ENCODE data around the gene DOCK4. TPM values are rescaled to one million over a fixed set of nuclear protein-coding genes. Genes with fewer than 3 reads are reported as not detected.

The DOCK4 gene
- total and polyA plus RNA-seq, 10 of the 15 experiments (the other 5 are each of a cell fraction or from before 2014, with no cell fraction given): 0.03 to 0.73 (median 0.38) TPM

DNA sequence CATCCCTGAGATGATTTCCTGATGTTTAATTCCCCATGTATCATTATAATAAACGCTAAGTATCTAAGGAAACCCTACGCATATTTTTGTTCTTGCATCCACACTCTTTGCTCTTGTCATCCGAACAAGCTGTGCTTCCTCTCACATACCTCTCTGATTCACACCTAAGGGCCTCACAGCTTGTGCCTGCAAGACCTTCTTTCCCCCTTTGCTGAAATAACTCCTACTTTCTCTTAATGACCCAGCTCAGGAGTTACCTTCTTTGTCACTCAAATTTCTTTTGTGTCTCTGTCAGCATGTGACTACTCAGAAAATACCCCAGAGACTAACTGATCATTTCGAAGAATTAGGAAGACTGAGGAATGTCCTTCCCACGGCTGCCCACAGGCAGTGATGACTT lies 434.6 kb downstream of the DOCK4 start:
- no peaks in the 10 kb centered on the region for H3K9me3 ChIP-seq (replicated peaks; ENCODE audit: control insufficient read depth, insufficient read depth, low read length)
- no TSS peak for BruUV-seq (replicated peaks)
- WGBS (ENCODE audit: insufficient coverage, insufficient replicate concordance, low lambda C conversion rate, missing lambda C conversion rate): 66% methylated on average over 5 of the region's 5 CpGs
- ChIA-PET SMC1A (ENCODE audit: uncharacterized antibody, unreplicated experiment) (interaction anchor here (1.3 kb wide), 1 partner anchor 17 kb away, joined by 4 read pairs; no protein-coding TSS in a partner anchor), RAD21 (ENCODE audit: unreplicated experiment) (no interaction called here), CTCF (no interaction called here), POLR2A (no interaction called here)
- no peaks in the 10 kb centered on the region; a peak in 2 of 4 replicates for H3K27me3 ChIP-seq (replicated peaks in 1 of 2; ENCODE audit: control insufficient read depth in 2 of 2, insufficient read depth in 2 of 2, low read length in 1 of 2)
- no peaks in the 10 kb centered on the region for H3K79me2 ChIP-seq (ENCODE audit: control insufficient read depth, insufficient read depth, low read length)
- no peaks in the 10 kb centered on the region for H3K36me3 ChIP-seq (ENCODE audit: control insufficient read depth in 2 of 2, insufficient read depth in 2 of 2, low read length in 1 of 2)
- no peak overlapping the region for H2AFZ ChIP-seq (ENCODE audit: control insufficient read depth, low read depth, low read length)
- H3K27ac ChIP-seq (ENCODE audit: control insufficient read depth, insufficient read depth): no peak overlapping the region
- DNase-seq (ENCODE audit: low read depth, low spot score) (no peak), FAIRE-seq (no peak), ATAC-seq (no peak)
- in situ Hi-C loops (cut with MboI) (loop anchor here (25.0 kb wide), 1 partner anchor 1116 kb away; no protein-coding TSS in a partner anchor), intact Hi-C loops (cut with micrococcal nuclease; ENCODE audit: unreplicated experiment) (no loop called here)
- TF ChIP-seq SIX5 (IDR thresholded peaks at IDR 0.05; ENCODE audit: low read depth, low read length, severe bottlenecking) (no peak), FOS (IDR thresholded peaks at IDR 0.05; ENCODE audit: borderline replicate concordance, extremely low read depth, insufficient read length) (no peak), SRF (IDR thresholded peaks at IDR 0.05; ENCODE audit: low read depth in 2 of 2, low read length in 2 of 2) (no peak), ZNF207 (IDR thresholded peaks at IDR 0.05; ENCODE audit: borderline replicate concordance) (no peak), ZNF592 (IDR thresholded peaks at IDR 0.05) (no peak), KAT2A (conservative IDR thresholded peaks at IDR 0.05; ENCODE audit: control insufficient read depth, low read depth, low read length) (no peak), CBX5 (IDR thresholded peaks at IDR 0.05; ENCODE audit: low read depth) (no peak), RELA (IDR thresholded peaks at IDR 0.05; ENCODE audit: borderline replicate concordance, partially characterized antibody) (no peak), SIN3A (IDR thresholded peaks at IDR 0.05; ENCODE audit: low read depth, low read length) (no peak), MEF2A (IDR thresholded peaks at IDR 0.05; ENCODE audit: insufficient read depth, low read depth, low read length) (no peak), JUND (IDR thresholded peaks at IDR 0.05; ENCODE audit: low read depth, low read length) (no peak), CREM (IDR thresholded peaks at IDR 0.05; ENCODE audit: low read depth) (no peak)
- TF ChIP-seq, protein P1, sequence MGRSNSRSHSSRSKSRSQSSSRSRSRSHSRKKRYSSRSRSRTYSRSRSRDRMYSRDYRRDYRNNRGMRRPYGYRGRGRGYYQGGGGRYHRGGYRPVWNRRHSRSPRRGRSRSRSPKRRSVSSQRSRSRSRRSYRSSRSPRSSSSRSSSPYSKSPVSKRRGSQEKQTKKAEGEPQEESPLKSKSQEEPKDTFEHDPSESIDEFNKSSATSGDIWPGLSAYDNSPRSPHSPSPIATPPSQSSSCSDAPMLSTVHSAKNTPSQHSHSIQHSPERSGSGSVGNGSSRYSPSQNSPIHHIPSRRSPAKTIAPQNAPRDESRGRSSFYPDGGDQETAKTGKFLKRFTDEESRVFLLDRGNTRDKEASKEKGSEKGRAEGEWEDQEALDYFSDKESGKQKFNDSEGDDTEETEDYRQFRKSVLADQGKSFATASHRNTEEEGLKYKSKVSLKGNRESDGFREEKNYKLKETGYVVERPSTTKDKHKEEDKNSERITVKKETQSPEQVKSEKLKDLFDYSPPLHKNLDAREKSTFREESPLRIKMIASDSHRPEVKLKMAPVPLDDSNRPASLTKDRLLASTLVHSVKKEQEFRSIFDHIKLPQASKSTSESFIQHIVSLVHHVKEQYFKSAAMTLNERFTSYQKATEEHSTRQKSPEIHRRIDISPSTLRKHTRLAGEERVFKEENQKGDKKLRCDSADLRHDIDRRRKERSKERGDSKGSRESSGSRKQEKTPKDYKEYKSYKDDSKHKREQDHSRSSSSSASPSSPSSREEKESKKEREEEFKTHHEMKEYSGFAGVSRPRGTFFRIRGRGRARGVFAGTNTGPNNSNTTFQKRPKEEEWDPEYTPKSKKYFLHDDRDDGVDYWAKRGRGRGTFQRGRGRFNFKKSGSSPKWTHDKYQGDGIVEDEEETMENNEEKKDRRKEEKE (IDR thresholded peaks at IDR 0.05): no peak
- H3K9ac ChIP-seq (ENCODE audit: control insufficient read depth, insufficient read depth, low read length): no peak overlapping the region
- H3K4me2 ChIP-seq (ENCODE audit: control insufficient read depth, insufficient read depth): no peak overlapping the region
- H4K20me1 ChIP-seq (ENCODE audit: control insufficient read depth, insufficient read depth): no peaks in the 10 kb centered on the region
- H3K4me3 ChIP-seq: no peak overlapping the region
- no peaks in the 10 kb centered on the region for H3K4me1 ChIP-seq (ENCODE audit: control insufficient read depth, insufficient read depth, low read length)
